Right cardiac atrium (tissue), 5 donors: ENCODE data around the gene FAM83G. TPM values are rescaled to one million over a fixed set of nuclear protein-coding genes. Genes with fewer than 3 reads are reported as not detected.

Experiments
- ATAC-seq, 2 donors: fragments of 200-7000 bp; cut with Tn5 transposase; one replicate each; pipeline versions ENCODE4 v1.8.0 to v1.9.1; 2020; ENCODE audit warnings: moderate library complexity in 2 of 2, mild to moderate bottlenecking in 1 of 2
- DNase-seq, 3 donors: peaks; one replicate each; pipeline ENCODE4 v3.0.0-alpha.2; 2020
- H3K27ac ChIP-seq: one replicate; pipeline ENCODE4 v1.5.1; 2013; ENCODE audit warnings: mild to moderate bottlenecking, low read length, control low read depth, moderate library complexity
- H3K27me3 ChIP-seq: one replicate; pipeline ENCODE4 v1.6.1; 2013; ENCODE audit not compliant: control insufficient read depth, insufficient read depth
- H3K4me1 ChIP-seq: one replicate; pipeline ENCODE4 v1.6.1; 2013; ENCODE audit warnings: low read length; ENCODE audit not compliant: control insufficient read depth, insufficient read depth
- H3K4me3 ChIP-seq: one replicate; pipeline ENCODE4 v1.5.1; 2013; ENCODE audit warnings: low read length, control low read depth
- H3K9me3 ChIP-seq: one replicate; pipeline ENCODE4 v1.6.1; 2013; ENCODE audit warnings: low read length; ENCODE audit not compliant: control insufficient read depth
- WGBS: extraction: QIAGEN DNeasy Blood & Tissue Kit; methylation state at CpG from one replicate; pipeline ENCODE4 v1.1.7; 2013; 5-methylcytosine and 5-hydroxymethylcytosine counted together
- intact Hi-C, 4 donors: fragments of 100-400 bp; cut with DNase I; formaldehyde crosslinking; loops; one replicate each; pipeline versions ENCODE4 v1.11.0 to v1.14.0; 2022 to 2023
- polyA plus RNA-seq: library from polyadenylated mRNA; stranded (reverse); fragments of 200-250 nt; gene quantifications from one replicate; pipeline ENCODE4 v1.2.3, GENCODE V29; 2013
- total RNA-seq, 4 donors: library from RNA; stranded (reverse); fragmentation: NEBNext Ultra II Directional; extraction: Animal tissue kit (Norgen Biotek cat#: 25700); gene quantifications; one replicate each; pipeline ENCODE4 v1.2.1, GENCODE V29; 2021
- donor health status: healthy with polysubstance abuse.
- donor health status: DM: no; HTN: yes; CAD: no.
- donor health status: DM: no; HTN: no; CAD: no.
- donor health status: DM: no; HTN: yes; CAD: no; lungs with severe emphysema.
- donor health status: DM: yes; HTN: yes; CAD: no.

FAM83G gene
- total and polyA plus RNA-seq, 5 donors: 18.7 to 40.2 (median 30.3) TPM

DNA sequence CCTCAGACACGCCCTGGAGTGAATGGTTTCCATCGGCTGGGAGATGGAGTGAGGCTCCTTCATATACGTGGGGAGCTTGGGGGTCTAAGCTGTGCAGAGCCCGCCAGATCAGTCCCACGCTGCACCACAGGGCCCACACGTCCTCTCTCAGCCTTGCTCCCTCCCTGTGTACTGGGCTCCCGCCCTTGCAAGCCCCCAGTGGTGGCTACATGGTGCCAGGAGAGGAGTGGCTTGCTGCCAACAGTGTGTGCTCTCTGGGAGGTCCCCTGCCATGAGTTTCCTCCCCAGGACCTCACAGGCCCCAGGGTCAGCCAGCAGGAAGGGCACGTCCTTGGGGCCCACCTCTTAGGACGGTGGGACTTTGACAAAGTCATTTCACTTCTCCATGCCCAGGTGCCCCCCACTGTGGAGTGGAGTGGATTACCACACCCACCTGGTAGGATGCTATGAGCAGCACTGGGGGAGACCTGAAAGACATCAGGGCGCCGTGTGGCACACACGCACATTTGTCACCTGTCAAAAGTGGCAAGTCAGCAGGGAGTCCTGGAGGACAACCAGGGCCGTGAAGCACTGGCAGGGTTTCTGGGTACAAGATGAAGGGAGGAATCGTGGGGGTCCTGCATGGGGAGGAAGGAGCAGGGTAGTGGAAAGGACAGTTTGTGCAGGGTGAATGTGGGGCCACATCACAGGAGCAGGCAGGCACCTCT lies 38.9 kb downstream of the FAM83G start:
- ATAC-seq (no peak), DNase-seq (peak in 2 of 3 donors; percentile 46 to 60)
- no peaks in the 10 kb centered on the region for H3K27me3 ChIP-seq
- 75% methylated on average over 14 of the region's 14 CpGs for WGBS
- no peaks in the 10 kb centered on the region for H3K4me1 ChIP-seq
- intact Hi-C loops: no loop called here
- H3K27ac ChIP-seq: no peak overlapping the region
- H3K9me3 ChIP-seq: no peaks in the 10 kb centered on the region
- H3K4me3 ChIP-seq: no peak overlapping the region

DNA sequence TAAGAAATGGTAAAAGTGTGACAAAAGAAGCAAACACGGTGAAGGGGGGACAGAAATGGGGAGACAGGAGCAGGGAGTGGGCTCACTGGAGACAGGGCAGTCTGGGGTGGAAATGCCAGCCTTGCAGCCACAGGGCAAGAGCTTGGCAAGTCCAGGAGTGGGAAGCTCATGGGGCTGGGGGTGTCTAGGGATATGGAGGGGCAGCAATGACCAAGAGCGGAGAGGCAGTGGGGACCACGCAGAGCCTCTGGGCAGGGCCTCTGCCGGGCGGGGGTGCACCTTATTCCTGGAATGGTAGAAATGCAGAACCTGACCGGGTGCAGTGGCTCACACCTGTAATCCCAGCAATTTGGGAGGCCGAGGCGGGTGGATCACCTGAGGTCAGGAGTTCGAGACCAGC lies 40.0 kb downstream of the FAM83G start:
- WGBS: 94% methylated on average over 9 of the region's 9 CpGs
- ATAC-seq (no peak), DNase-seq (peak in 1 of 3 donors; percentile 46)
- Histone ChIP-seq H3K4me1 (no peaks in the 10 kb centered on the region), H3K27ac (no peak overlapping the region), H3K9me3 (no peaks in the 10 kb centered on the region), H3K4me3 (no peak overlapping the region), H3K27me3 (no peaks in the 10 kb centered on the region)
- intact Hi-C loops: loop anchor here in 1 of 4 donors (5.0 kb wide), 1 partner anchor 48 kb away; no protein-coding TSS in a partner anchor

DNA sequence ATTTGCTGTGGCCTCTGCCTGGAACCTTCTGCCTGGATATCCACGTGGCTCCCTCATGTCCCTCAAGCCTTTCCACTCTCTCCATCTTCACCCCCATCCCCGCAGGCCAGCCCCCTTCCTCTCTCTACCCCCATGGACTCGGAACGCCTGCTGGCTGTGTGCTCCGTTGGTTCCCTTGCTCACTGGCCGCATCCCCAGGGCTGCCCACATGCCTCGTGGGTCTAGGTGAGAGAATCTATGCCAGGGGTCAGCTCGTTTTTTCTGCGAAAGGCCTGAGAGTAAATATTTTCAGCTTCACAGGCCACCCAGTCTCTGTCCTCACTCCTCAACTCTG lies 40.6 kb downstream of the FAM83G start:
- Histone ChIP-seq H3K4me3 (no peak overlapping the region), H3K4me1 (no peaks in the 10 kb centered on the region), H3K27me3 (no peaks in the 10 kb centered on the region), H3K27ac (no peak overlapping the region), H3K9me3 (no peaks in the 10 kb centered on the region)
- intact Hi-C loops: loop anchor here in 1 of 4 donors (5.0 kb wide), 1 partner anchor 48 kb away; no protein-coding TSS in a partner anchor
- ATAC-seq (no peak), DNase-seq (peak in 1 of 3 donors; percentile 21)
- WGBS: 88% methylated on average over 9 of the region's 9 CpGs

DNA sequence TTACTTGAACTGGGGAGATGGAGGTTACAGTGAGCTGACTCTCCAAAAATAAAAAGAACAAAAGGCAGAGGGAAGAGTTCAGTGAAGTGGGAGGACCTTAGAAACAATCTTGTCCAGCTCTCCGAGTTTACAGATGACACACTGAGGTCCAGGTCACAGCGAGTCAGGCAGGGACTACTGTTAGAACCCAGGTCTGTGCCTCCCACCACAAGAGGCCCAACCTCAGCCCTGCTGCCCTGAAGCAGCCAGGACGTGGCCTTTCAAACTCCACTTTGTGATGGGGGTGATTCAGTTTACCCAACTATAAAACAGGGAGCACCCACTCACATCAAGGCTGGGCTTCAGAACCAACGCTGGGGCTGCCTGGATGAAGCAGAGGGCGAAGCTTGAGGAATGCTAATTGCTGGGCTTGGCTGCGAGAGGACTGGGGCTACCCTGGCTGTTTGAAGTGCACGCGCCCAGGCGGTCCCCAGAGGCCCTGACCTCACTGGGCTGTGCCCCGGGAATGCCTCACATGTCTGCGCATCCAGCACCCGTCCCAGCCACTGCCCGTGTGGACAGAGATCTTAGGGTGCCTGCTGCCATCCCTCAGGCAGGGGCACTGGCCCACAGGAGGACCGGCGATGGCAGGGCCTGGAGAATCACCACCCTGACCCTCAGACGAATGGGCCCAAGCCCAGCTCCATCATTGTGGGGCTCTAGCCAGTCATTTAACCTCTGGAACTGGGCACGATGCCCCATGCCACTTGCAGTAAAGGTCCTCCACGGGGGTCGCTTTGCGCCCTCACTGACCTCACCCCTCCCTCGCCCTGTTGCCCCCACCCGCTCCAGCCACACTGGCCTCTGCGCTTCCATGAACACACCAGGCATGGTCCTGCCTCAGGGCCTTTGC lies 41.2 kb downstream of the FAM83G start:
- H3K4me3 ChIP-seq: no peak overlapping the region
- peak in 2 of 3 donors; percentile 16 to 49 for DNase-seq

DNA sequence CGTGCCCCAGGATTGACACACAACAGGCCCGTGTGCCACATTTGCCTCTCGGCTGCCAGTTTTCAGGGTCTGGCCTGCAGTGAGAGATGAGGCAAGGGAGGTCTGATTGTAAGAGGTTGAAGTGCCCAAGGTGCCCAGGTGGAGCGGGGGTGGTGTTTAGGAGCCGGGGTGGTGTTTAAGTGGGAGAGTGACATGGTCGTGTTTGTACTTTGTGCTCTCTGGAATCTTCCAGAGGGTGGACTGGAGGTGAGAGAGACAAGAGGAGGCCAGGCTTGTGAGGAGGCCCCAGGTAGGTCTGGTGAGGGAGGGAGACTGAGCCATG lies 42.1 kb downstream of the FAM83G start:
- Histone ChIP-seq H3K4me3 (no peak overlapping the region), H3K27me3 (no peaks in the 10 kb centered on the region), H3K9me3 (no peaks in the 10 kb centered on the region), H3K27ac (no peak overlapping the region), H3K4me1 (no peaks in the 10 kb centered on the region)
- WGBS: 75% methylated on average over 6 of the region's 6 CpGs
- intact Hi-C loops: loop anchor here in 1 of 4 donors (5.0 kb wide), 1 partner anchor 50 kb away; no protein-coding TSS in a partner anchor
- DNase-seq (peak in 2 of 3 donors; percentile 32 to 49), ATAC-seq (no peak)

More for the DNA sequence above, 41.2 kb downstream of the FAM83G start:
- 87% methylated on average over 23 of the region's 23 CpGs for WGBS
- intact Hi-C loops: loop anchor here in 1 of 4 donors (5.0 kb wide), 1 partner anchor 49 kb away; no protein-coding TSS in a partner anchor
- Histone ChIP-seq H3K27me3 (no peaks in the 10 kb centered on the region), H3K27ac (no peak overlapping the region), H3K9me3 (no peaks in the 10 kb centered on the region), H3K4me1 (no peaks in the 10 kb centered on the region)
- ATAC-seq: no peak

DNA sequence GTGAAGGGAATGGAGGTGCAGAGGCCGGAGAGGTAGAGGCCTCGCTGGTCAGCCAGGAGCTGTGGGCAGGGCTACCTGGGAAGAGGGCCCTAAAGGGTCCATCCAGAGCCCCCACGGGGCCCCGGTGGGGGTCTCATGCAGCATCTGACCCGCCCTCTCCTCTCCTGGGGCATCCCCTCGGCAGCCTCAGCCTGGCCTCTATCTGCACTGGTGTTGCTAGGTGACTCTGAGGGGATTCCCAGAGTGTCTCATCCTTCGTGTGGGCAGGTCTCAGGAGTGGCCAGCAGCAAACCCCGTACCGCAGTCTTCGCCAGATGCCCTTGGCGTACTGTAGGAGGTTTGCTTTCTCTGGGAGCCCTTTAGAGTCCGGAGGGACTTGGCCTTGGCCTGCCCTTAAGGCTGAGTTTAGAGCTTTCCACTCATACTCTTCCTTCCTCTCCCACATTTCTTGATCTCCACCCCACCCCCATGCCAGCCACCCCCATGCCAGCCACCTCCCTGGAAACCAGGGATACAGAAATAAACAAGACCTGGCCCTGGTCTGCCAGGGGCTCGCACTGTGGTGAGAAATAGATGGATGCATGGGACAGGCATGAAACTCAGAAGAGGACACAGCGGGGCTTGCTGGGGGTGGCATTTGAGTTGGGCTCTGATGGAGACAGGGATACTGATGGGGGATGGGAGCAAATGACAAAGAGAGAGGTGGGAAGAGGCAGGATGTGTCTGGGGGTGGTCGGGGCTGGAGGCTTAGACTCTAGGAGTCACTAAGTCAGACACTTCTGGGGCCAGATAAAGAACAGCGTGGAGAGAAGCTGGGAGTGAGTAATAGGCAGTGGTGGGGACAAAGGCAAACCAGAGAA lies 42.7 kb downstream of the FAM83G start:
- 71% methylated on average over 16 of the region's 16 CpGs for WGBS
- intact Hi-C loops: loop anchor here in 1 of 4 donors (5.0 kb wide), 1 partner anchor 50 kb away; no protein-coding TSS in a partner anchor
- no peaks in the 10 kb centered on the region for H3K27me3 ChIP-seq
- no peak overlapping the region for H3K4me3 ChIP-seq
- DNase-seq (peak in 2 of 3 donors; percentile 47 to 52), ATAC-seq (peak in 1 of 2 donors; percentile 2)
- no peak overlapping the region for H3K27ac ChIP-seq
- H3K9me3 ChIP-seq: no peaks in the 10 kb centered on the region
- no peaks in the 10 kb centered on the region for H3K4me1 ChIP-seq

DNA sequence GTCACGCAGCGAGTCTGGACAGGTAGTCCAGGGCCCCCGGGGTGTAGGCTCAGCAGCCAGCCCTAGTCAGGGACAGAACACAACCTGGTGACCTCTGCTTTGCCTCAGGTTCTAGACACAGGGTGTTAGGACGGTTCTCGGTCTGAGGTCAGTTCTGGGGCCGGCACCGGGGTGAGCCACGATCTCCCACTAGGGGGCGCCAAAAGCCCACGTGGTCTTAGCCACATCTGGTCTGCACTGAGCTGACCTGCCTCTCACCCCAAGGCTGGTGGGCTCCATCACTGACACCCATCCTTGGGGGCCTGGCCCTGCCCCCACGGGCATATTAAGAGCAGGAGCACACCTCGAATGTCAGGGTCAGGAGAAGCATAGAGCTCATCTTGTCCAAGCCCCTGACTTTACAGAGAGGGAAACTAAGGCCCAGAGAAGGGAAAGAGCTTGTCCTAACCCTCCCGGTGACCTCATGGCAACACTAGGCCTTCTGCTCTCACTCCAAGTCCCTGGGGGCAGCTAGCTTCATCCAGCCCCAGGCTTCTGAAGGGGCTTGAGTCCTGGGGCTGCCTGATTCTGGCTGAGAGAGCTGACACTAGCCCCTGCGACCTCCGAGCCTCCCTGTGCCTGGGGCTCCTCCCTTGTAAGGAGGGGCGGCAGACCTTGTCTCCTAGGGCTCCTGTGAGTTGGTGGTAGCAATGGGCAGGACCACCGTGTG lies 43.6 kb downstream of the FAM83G start:
- 36% methylated on average over 17 of the region's 17 CpGs for WGBS
- intact Hi-C loops: loop anchor here in 1 of 4 donors (5.0 kb wide), 1 partner anchor 51 kb away; no protein-coding TSS in a partner anchor

DNA sequence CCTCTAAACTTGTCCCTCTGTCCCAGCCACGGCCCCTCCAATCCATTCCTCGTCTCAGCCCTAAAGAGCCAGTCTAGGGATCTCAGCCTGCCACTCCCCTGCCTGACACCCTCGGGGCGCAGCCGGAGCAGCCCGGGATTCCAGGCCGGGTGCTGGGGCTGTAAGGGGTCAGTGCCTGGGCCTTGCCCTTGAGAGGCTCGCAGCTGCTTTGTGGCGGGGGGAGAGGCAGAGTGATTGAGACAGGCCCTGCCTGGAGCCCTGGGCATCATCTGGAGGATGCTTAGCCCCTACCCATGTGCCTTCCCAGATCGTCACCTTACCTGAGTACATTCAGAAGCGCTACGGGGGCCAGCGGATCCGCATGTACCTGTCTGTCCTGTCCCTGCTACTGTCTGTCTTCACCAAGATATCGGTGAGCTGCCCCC lies 44.3 kb downstream of the FAM83G start:
- intact Hi-C loops: loop anchor here in 1 of 4 donors (5.0 kb wide), 1 partner anchor 52 kb away; no protein-coding TSS in a partner anchor
- WGBS: 87% methylated on average over 15 of the region's 15 CpGs
- Histone ChIP-seq H3K4me1 (no peaks in the 10 kb centered on the region), H3K27me3 (no peaks in the 10 kb centered on the region), H3K4me3 (no peak overlapping the region), H3K9me3 (no peaks in the 10 kb centered on the region), H3K27ac (no peak overlapping the region)
- DNase-seq (peak in 2 of 3 donors; percentile 52 to 54), ATAC-seq (no peak)

More for the DNA sequence above, 43.6 kb downstream of the FAM83G start:
- ATAC-seq (peak; percentile 82 to 84), DNase-seq (peak; percentile 78 to 93 (median 93))
- H3K4me3 ChIP-seq: no peak overlapping the region
- no peaks in the 10 kb centered on the region for H3K27me3 ChIP-seq
- H3K9me3 ChIP-seq: no peaks in the 10 kb centered on the region
- H3K4me1 ChIP-seq: no peaks in the 10 kb centered on the region
- H3K27ac ChIP-seq: no peak overlapping the region

DNA sequence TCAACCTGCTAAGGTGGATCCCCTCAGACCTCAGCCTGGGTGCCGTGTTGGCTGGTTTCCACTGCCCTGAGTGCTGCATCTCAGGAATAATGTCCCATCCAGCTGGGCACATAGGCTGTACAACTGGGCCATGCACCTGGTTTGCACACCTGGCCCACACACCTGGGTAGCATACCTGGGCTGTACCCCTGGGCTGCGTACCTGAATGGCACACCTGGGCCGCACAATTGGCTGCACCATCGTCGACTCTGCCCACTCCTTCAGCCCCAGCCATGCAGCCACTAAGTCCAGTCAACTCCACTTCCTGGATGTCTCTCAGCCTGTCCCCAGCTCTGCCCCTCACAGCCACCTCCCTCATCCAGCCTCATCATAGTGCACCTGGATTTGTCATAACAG lies 44.7 kb downstream of the FAM83G start:
- Histone ChIP-seq H3K9me3 (no peaks in the 10 kb centered on the region), H3K4me3 (no peak overlapping the region), H3K4me1 (no peaks in the 10 kb centered on the region), H3K27me3 (no peaks in the 10 kb centered on the region), H3K27ac (no peak overlapping the region)
- intact Hi-C loops: loop anchor here in 1 of 4 donors (5.0 kb wide), 1 partner anchor 52 kb away; no protein-coding TSS in a partner anchor
- ATAC-seq: no peak
- 92% methylated on average over 5 of the region's 5 CpGs for WGBS
- DNase-seq: peak in 2 of 3 donors; percentile 34 to 41
